Measurements from ENCODE around the gene HDAC9.

Gene HDAC9

GRCh38 chr7:18860221-18860620 is 364.7 kb downstream of the HDAC9 start:
- Histone ChIP-seq H3K4me1 (ENCODE audit: control insufficient read depth, insufficient read depth, low read length, poor library complexity, severe bottlenecking) (no peaks in the 10 kb centered on the region), H3K4me3 (ENCODE audit: insufficient read depth, low read depth, low read length, poor library complexity, severe bottlenecking) (no peak overlapping the region), H3K27me3 (replicated peaks; ENCODE audit: control insufficient read depth, insufficient read depth, low read length, poor library complexity, severe bottlenecking) (no peaks in the 10 kb centered on the region), H3K9me3 (ENCODE audit: control insufficient read depth, low read length) (no peaks in the 10 kb centered on the region), H3K36me3 (ENCODE audit: control insufficient read depth, insufficient read depth, low read length) (no peaks in the 10 kb centered on the region), H3K27ac (ENCODE audit: insufficient read depth, low read length, poor library complexity, severe bottlenecking) (no peak overlapping the region)
- no peak for DNase-seq

GRCh38 chr7:18861514-18862118 is 366.1 kb downstream of the HDAC9 start:
- no peak for DNase-seq
- Histone ChIP-seq H3K4me1 (ENCODE audit: control insufficient read depth, insufficient read depth, low read length, poor library complexity, severe bottlenecking) (no peaks in the 10 kb centered on the region), H3K36me3 (ENCODE audit: control insufficient read depth, insufficient read depth, low read length) (no peaks in the 10 kb centered on the region), H3K27ac (ENCODE audit: insufficient read depth, low read length, poor library complexity, severe bottlenecking) (no peak overlapping the region), H3K27me3 (replicated peaks; ENCODE audit: control insufficient read depth, insufficient read depth, low read length, poor library complexity, severe bottlenecking) (no peaks in the 10 kb centered on the region), H3K4me3 (ENCODE audit: insufficient read depth, low read depth, low read length, poor library complexity, severe bottlenecking) (no peak overlapping the region), H3K9me3 (ENCODE audit: control insufficient read depth, low read length) (no peaks in the 10 kb centered on the region)

DNA sequence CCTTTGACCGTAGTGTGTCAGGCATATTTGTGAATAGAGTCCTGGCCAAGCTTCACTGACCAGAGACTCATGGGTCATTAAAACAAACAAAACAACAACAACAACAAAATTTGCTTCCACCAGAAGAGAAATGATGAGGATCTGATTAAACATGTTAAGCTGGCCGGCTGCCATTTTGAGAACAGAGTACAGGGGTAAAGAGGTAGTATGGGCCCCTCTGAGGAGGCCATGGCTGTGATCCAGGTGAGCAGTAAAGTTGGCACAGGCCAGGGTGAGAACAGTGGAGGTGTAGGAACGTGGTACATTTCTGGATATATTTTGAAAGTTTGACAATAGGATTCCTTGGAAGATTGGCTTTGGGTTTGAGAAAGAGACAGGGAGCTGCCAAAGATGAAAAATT is 369.4 kb downstream of the HDAC9 start:
- Histone ChIP-seq H3K27ac (ENCODE audit: insufficient read depth, low read length, poor library complexity, severe bottlenecking) (no peak overlapping the region), H3K4me3 (ENCODE audit: insufficient read depth, low read depth, low read length, poor library complexity, severe bottlenecking) (no peak overlapping the region)

GRCh38 chr7:18866359-18867036 is 370.9 kb downstream of the HDAC9 start:
- Histone ChIP-seq H3K9me3 (ENCODE audit: control insufficient read depth, low read length) (no peaks in the 10 kb centered on the region), H3K36me3 (ENCODE audit: control insufficient read depth, insufficient read depth, low read length) (no peaks in the 10 kb centered on the region), H3K4me1 (ENCODE audit: control insufficient read depth, insufficient read depth, low read length, poor library complexity, severe bottlenecking) (no peaks in the 10 kb centered on the region), H3K4me3 (ENCODE audit: insufficient read depth, low read depth, low read length, poor library complexity, severe bottlenecking) (no peak overlapping the region), H3K27ac (ENCODE audit: insufficient read depth, low read length, poor library complexity, severe bottlenecking) (no peak overlapping the region), H3K27me3 (replicated peaks; ENCODE audit: control insufficient read depth, insufficient read depth, low read length, poor library complexity, severe bottlenecking) (no peaks in the 10 kb centered on the region)
- DNase-seq: no peak

More for the DNA sequence above, 369.4 kb downstream of the HDAC9 start:
- Histone ChIP-seq H3K9me3 (ENCODE audit: control insufficient read depth, low read length) (no peaks in the 10 kb centered on the region), H3K36me3 (ENCODE audit: control insufficient read depth, insufficient read depth, low read length) (no peaks in the 10 kb centered on the region), H3K27me3 (replicated peaks; ENCODE audit: control insufficient read depth, insufficient read depth, low read length, poor library complexity, severe bottlenecking) (no peaks in the 10 kb centered on the region), H3K4me1 (ENCODE audit: control insufficient read depth, insufficient read depth, low read length, poor library complexity, severe bottlenecking) (no peaks in the 10 kb centered on the region)
- no peak for DNase-seq

DNA sequence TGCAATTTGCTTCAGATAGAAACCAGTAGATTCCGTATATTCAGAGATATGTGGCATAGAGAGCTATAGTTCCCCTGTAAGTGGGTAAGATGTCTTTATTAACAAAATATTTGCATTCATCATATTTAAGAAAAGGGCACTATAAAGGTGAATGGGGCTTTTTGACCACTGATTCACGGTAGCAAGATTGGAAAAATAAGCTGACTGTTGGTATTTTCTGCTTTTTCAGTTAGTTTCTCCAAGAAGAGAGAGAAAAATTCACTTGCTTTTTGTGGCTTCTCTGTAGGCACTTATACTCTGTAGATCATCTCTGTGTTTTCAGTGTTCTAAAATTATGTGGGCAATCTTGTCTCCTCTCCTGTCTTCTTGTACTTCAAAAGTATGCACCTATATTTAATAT is 376.8 kb downstream of the HDAC9 start:
- Histone ChIP-seq H3K4me1 (ENCODE audit: control insufficient read depth, insufficient read depth, low read length, poor library complexity, severe bottlenecking) (no peaks in the 10 kb centered on the region), H3K36me3 (ENCODE audit: control insufficient read depth, insufficient read depth, low read length) (no peaks in the 10 kb centered on the region)

DNA sequence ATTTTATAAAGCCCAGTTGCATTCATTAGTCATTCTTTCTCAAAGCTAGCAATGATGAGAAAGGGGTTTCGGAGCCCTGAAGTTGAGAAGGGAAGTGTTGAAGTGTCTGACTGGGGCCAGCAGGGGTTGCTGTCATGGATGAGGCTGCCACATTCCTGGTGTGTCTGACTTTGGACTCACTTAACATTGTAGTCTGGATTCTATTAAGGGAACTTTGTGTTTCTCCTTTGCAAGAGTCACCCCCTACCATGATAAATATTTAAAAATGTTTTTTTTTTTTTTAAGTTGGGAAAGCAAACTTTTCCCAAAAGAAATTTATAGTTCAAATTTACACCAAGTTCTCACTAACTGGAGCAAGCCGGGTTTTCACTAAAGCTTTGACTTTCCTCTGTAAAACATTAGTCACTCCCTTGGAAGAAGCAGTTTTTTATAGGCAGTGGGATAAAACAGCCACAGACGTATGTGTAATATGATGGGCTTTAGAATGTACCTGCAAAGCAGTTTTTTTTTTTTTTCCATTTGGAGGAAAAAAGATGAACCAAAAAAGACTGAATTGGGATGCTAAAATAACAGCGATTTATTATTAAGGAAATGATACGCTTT is 378.3 kb downstream of the HDAC9 start:
- Histone ChIP-seq H3K27ac (ENCODE audit: insufficient read depth, low read length, poor library complexity, severe bottlenecking) (no peak overlapping the region), H3K36me3 (ENCODE audit: control insufficient read depth, insufficient read depth, low read length) (no peaks in the 10 kb centered on the region), H3K4me3 (ENCODE audit: insufficient read depth, low read depth, low read length, poor library complexity, severe bottlenecking) (no peak overlapping the region), H3K27me3 (replicated peaks; ENCODE audit: control insufficient read depth, insufficient read depth, low read length, poor library complexity, severe bottlenecking) (no peaks in the 10 kb centered on the region), H3K9me3 (ENCODE audit: control insufficient read depth, low read length) (no peaks in the 10 kb centered on the region), H3K4me1 (ENCODE audit: control insufficient read depth, insufficient read depth, low read length, poor library complexity, severe bottlenecking) (no peaks in the 10 kb centered on the region)
- no peak for DNase-seq

More for the DNA sequence above, 376.8 kb downstream of the HDAC9 start:
- H3K4me3 ChIP-seq (ENCODE audit: insufficient read depth, low read depth, low read length, poor library complexity, severe bottlenecking): no peak overlapping the region
- no peaks in the 10 kb centered on the region for H3K27me3 ChIP-seq (replicated peaks; ENCODE audit: control insufficient read depth, insufficient read depth, low read length, poor library complexity, severe bottlenecking)
- H3K27ac ChIP-seq (ENCODE audit: insufficient read depth, low read length, poor library complexity, severe bottlenecking): no peak overlapping the region
- DNase-seq: no peak
- H3K9me3 ChIP-seq (ENCODE audit: control insufficient read depth, low read length): no peaks in the 10 kb centered on the region

- DNase-seq: no peak
- H3K36me3 ChIP-seq (ENCODE audit: control insufficient read depth, insufficient read depth, low read length): no peaks in the 10 kb centered on the region
- no peaks in the 10 kb centered on the region for H3K9me3 ChIP-seq (ENCODE audit: control insufficient read depth, low read length)
- H3K27ac ChIP-seq (ENCODE audit: insufficient read depth, low read length, poor library complexity, severe bottlenecking): no peak overlapping the region
- no peak overlapping the region for H3K4me3 ChIP-seq (ENCODE audit: insufficient read depth, low read depth, low read length, poor library complexity, severe bottlenecking)
- no peaks in the 10 kb centered on the region for H3K4me1 ChIP-seq (ENCODE audit: control insufficient read depth, insufficient read depth, low read length, poor library complexity, severe bottlenecking)
- H3K27me3 ChIP-seq (replicated peaks; ENCODE audit: control insufficient read depth, insufficient read depth, low read length, poor library complexity, severe bottlenecking): no peaks in the 10 kb centered on the region
These were observed 379.3 kb downstream of the HDAC9 start for GRCh38 chr7:18874880-18875279.

DNA sequence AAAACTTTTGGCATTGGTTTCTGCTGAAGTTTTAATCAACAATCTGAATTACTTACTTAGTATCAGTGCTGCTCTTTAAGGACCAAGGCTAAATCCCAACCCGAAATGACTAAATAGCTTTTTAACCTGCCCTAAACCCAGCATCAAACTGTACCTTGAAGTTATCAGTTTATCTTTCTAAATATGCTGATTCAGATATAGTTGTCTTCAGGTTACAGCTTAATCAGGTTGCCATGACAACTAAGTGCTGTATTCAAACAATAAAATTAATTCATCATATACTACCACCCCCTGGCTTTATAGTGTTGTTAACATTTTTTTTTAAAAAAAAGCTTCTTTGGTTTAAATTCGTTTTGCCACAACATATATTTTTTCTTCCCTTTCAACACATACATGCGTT is 382.3 kb downstream of the HDAC9 start:
- H3K4me1 ChIP-seq (ENCODE audit: control insufficient read depth, insufficient read depth, low read length, poor library complexity, severe bottlenecking): no peaks in the 10 kb centered on the region
- H3K9me3 ChIP-seq (ENCODE audit: control insufficient read depth, low read length): no peaks in the 10 kb centered on the region
- H3K4me3 ChIP-seq (ENCODE audit: insufficient read depth, low read depth, low read length, poor library complexity, severe bottlenecking): no peak overlapping the region
- H3K27me3 ChIP-seq (replicated peaks; ENCODE audit: control insufficient read depth, insufficient read depth, low read length, poor library complexity, severe bottlenecking): no peaks in the 10 kb centered on the region
- H3K27ac ChIP-seq (ENCODE audit: insufficient read depth, low read length, poor library complexity, severe bottlenecking): no peak overlapping the region
- no peak for DNase-seq
- no peaks in the 10 kb centered on the region for H3K36me3 ChIP-seq (ENCODE audit: control insufficient read depth, insufficient read depth, low read length)

DNA sequence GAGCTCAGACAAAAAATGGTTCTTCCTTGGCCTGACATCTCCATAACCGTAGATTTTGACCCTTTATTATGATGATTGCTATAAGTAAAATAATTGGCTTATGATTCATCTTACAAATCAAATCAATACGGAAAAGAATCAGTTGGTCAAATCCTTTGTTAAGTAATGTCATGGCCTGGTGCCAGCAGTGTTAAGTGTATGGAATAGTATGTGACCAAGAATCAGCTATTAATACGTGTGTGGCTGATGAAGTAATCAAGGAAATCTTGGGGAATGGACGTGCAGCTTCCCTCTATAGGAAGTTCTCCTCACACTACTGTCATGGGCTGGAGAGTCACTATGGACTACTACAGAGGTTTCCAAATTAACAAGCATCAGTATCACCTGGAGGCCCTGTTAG is 391.3 kb downstream of the HDAC9 start:
- Histone ChIP-seq H3K4me1 (ENCODE audit: control insufficient read depth, insufficient read depth, low read length, poor library complexity, severe bottlenecking) (no peaks in the 10 kb centered on the region), H3K36me3 (ENCODE audit: control insufficient read depth, insufficient read depth, low read length) (no peaks in the 10 kb centered on the region), H3K4me3 (ENCODE audit: insufficient read depth, low read depth, low read length, poor library complexity, severe bottlenecking) (no peak overlapping the region), H3K27ac (ENCODE audit: insufficient read depth, low read length, poor library complexity, severe bottlenecking) (no peak overlapping the region), H3K27me3 (replicated peaks; ENCODE audit: control insufficient read depth, insufficient read depth, low read length, poor library complexity, severe bottlenecking) (no peaks in the 10 kb centered on the region), H3K9me3 (ENCODE audit: control insufficient read depth, low read length) (no peaks in the 10 kb centered on the region)
- DNase-seq: no peak

GRCh38 chr7:18889436-18889835 is 393.9 kb downstream of the HDAC9 start:
- Histone ChIP-seq H3K36me3 (ENCODE audit: control insufficient read depth, insufficient read depth, low read length) (no peaks in the 10 kb centered on the region), H3K27me3 (replicated peaks; ENCODE audit: control insufficient read depth, insufficient read depth, low read length, poor library complexity, severe bottlenecking) (no peaks in the 10 kb centered on the region), H3K4me3 (ENCODE audit: insufficient read depth, low read depth, low read length, poor library complexity, severe bottlenecking) (no peak overlapping the region), H3K4me1 (ENCODE audit: control insufficient read depth, insufficient read depth, low read length, poor library complexity, severe bottlenecking) (no peaks in the 10 kb centered on the region), H3K27ac (ENCODE audit: insufficient read depth, low read length, poor library complexity, severe bottlenecking) (no peak overlapping the region), H3K9me3 (ENCODE audit: control insufficient read depth, low read length) (no peaks in the 10 kb centered on the region)
- no peak for DNase-seq
